Ovary (tissue), 9 donors: Measurements from ENCODE around the gene YJEFN3. TPM values are rescaled to one million over a fixed set of nuclear protein-coding genes. Genes with fewer than 3 reads are reported as not detected.

Experiments used
- DNase-seq, 5 donors: peaks; one replicate each; pipeline ENCODE4 v3.0.0-alpha.2; 2019 to 2020
- H3K27ac ChIP-seq, 2 donors: fragments of 200-600 bp; one replicate each; pipeline versions ENCODE4 v1.5.1 to v1.8.0; 2019 to 2022
- H3K27me3 ChIP-seq: fragments of 200-600 bp; one replicate; pipeline ENCODE4 v1.8.0; 2022
- H3K36me3 ChIP-seq: fragments of 200-600 bp; sonication (generic); one replicate; pipeline ENCODE4 v1.5.1; 2019
- H3K4me1 ChIP-seq: one replicate; pipeline ENCODE4 v1.8.1; 2013; ENCODE audit warnings: mild to moderate bottlenecking, moderate library complexity; ENCODE audit not compliant: insufficient read depth
- H3K4me3 ChIP-seq: fragments of 200-600 bp; sonication (generic); one replicate; pipeline ENCODE4 v1.5.1; 2017
- H3K9me3 ChIP-seq, 2 donors: fragments of 200-600 bp in 1 of 2; sonication (generic) in 1 of 2; one replicate each; pipeline versions ENCODE4 v1.5.1 to v1.8.1; 2013 to 2019; ENCODE audit warnings: mild to moderate bottlenecking in 1 of 2, moderate library complexity in 1 of 2
- EP300 ChIP-seq: sonication (generic); formaldehyde crosslinking; IDR thresholded peaks from one replicate; pipeline ENCODE4 v1.6.1; 2017; ENCODE audit warnings: antibody characterized with exemption
- POLR2A ChIP-seq: fragments of 450-650 bp; IDR thresholded peaks from one replicate; pipeline ENCODE4 v1.6.1; 2017; ENCODE audit warnings: antibody characterized with exemption, mild to moderate bottlenecking, moderate library complexity
- WGBS, 3 donors: extraction: QIAGEN DNeasy Blood & Tissue Kit in 1 of 3; methylation state at CpG; one replicate each; pipeline versions ENCODE4 v1.1.5 to v1.1.7; 2013 to 2017; 5-methylcytosine and 5-hydroxymethylcytosine counted together
- intact Hi-C, 4 donors: fragments of 100-400 bp; cut with DNase I; formaldehyde crosslinking; loops; one replicate each; pipeline versions ENCODE4 v1.11.0 to v1.15.1; 2022 to 2023
- polyA plus RNA-seq, 2 donors: library from polyadenylated mRNA; stranded (reverse); fragments of 200-250 nt in 1 of 2; fragments of 350-450 nt in 1 of 2; fragmentation: Illumina TruSeq in 1 of 2; extraction: RNeasy Lipid Tissue Mini Kit (QIAGEN cat#74804) in 1 of 2; gene quantifications; one replicate each; pipeline ENCODE4 v1.2.3, GENCODE V29; 2013 to 2014
- total RNA-seq, 7 donors: library from RNA; depleted of rRNA in 2 of 7; stranded (reverse); fragments of >200 nt in 2 of 7; fragmentation: NEBNext Ultra II Directional in 3 of 7; extraction: Animal tissue kit (Norgen Biotek cat#: 25700) in 3 of 7; gene quantifications; one replicate each; pipeline versions ENCODE4 v1.1.0 to v1.2.4, GENCODE V29; 2016 to 2023
- TF ChIP-seq, protein P1 (sequence below), 3 donors: fragments of 450-650 bp in 2 of 3; fragments of 200-600 bp in 1 of 3; IDR thresholded peaks; one replicate each; pipeline versions ENCODE4 v1.5.1 to v1.8.0; 2016 to 2022; ENCODE audit warnings: antibody characterized with exemption in 3 of 3, mild to moderate bottlenecking in 1 of 3
- donor health status: DM: no; HTN: no; CAD: no; lungs with moderate emphysema.
- donor health status: DM: no; HTN: no; CAD: no.
- donor health status: Bipolar disorder and iron deficiency.
- donor health status: DM: yes; HTN: yes; CAD: no.
- donor health status: DM: no; HTN: no; CAD: no.
- donor health status: DM: yes; HTN: yes; CAD: no.

The YJEFN3 gene
- total and polyA plus RNA-seq, 9 donors, result 2.0 to 5.0 (median 2.9) TPM

DNA sequence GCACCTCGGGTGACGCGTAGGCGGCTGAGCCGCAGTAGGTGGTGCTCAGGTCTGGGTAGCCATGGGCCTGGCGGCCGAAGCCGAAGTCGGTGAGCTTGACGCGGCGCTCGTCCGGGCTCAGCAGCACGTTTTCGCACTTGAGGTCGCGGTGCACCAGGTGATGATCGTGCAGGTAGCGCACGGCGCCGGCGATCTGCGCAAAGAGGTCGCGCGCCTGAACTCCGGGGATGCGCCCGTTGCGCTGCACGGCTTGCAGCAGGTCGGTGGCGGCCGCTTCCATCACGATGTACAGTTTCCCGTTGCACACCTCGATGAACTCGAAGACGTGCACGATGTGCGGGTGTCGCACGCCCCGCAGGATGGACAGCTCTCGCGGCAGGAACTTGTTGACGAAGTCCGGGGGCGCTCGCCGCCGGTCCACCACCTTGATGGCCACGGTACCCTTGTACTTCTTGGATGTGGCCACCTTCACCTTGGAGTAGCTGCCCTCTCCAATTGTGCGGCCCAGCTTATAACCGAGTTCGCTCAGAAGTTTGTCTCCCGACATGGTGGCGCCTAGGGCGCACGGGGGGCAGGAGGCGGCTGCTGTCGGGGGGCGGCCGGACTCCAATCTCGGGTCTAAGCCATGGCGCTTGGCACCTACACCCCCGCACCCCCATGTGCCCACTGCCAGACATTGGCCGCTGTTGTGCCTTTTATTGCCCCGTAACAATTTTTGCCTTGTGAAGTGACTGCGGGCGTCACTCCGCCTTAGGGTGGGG, 13.7 kb upstream of the YJEFN3 start, which contains the start of gene TSSK6:
TSS of gene TSSK6 (minus strand) at position 668 of the 761 bp plus-strand sequence. CDS start at position 547, 121 bp downstream.
- WGBS, 3 donors, result 80 to 83% (median 82%) methylated on average over 72 to 74 of the region's 74 CpGs
- Histone ChIP-seq H3K27ac (peak within 1 kb of the TSS in 1 of 2 donors; percentile 34), H3K4me3 (peak within 1 kb of the TSS; percentile 52), H3K27me3 (no peaks in the 10 kb centered on the region), H3K4me1 (peaks cover 7% of the 10 kb centered on the region), H3K9me3 (no peaks in the 10 kb centered on the region), H3K36me3 (no peaks in the 10 kb centered on the region)
- intact Hi-C loops, result no loop called here
- TF ChIP-seq EP300, result no peak
- TF ChIP-seq, protein P1, sequence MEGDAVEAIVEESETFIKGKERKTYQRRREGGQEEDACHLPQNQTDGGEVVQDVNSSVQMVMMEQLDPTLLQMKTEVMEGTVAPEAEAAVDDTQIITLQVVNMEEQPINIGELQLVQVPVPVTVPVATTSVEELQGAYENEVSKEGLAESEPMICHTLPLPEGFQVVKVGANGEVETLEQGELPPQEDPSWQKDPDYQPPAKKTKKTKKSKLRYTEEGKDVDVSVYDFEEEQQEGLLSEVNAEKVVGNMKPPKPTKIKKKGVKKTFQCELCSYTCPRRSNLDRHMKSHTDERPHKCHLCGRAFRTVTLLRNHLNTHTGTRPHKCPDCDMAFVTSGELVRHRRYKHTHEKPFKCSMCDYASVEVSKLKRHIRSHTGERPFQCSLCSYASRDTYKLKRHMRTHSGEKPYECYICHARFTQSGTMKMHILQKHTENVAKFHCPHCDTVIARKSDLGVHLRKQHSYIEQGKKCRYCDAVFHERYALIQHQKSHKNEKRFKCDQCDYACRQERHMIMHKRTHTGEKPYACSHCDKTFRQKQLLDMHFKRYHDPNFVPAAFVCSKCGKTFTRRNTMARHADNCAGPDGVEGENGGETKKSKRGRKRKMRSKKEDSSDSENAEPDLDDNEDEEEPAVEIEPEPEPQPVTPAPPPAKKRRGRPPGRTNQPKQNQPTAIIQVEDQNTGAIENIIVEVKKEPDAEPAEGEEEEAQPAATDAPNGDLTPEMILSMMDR (IDR thresholded peaks at IDR 0.05), result no peak
- peak; percentile 37 to 67 (median 61) for DNase-seq

DNA sequence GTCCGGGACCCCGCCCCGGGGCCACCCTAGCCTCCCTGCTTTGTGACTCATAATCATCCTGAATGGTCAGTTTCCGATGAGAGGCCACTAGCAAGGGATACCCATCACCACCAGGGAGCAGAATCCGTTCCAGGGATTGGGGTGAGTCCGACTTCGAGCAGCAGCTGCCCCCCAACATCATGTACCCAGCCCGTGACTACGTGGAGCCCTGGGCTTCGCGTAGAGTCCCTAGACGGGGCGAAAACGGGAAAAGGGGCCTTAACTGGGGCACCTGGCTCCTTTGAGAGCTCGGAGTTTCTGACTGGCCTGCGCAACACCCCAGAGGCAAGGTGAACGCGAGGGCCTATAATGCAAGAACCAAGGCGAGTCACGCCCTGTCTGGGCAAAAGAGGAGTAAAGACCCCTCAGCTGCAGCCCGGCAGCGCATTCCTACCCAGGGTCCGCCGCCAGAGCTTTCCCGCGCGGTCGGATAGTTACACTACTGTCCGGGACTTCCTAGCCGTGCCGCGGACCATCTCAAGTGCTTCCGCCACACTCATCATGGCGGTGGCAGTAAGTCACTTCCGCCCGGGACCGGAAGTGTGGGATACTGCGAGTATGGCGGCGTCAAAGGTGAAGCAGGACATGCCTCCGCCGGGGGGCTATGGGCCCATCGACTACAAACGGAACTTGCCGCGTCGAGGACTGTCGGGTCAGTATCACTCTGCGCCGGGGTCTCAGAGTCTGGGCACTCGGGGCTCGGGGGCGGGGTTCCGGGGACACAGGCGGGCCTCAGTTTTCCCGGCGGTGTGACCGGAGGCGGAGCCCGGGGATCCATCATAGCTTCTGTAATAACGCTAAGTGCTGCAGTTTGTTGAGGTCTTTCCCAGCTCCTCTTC, 12.8 kb upstream of the YJEFN3 start, which contains the start of gene NDUFA13:
TSS of gene NDUFA13 (plus strand) at position 584 of the 878 bp plus-strand sequence. CDS start at position 598, 14 bp downstream.
- Histone ChIP-seq H3K4me3 (peak within 1 kb of the TSS; percentile 52), H3K27ac (peak within 1 kb of the TSS in 1 of 2 donors; percentile 34), H3K9me3 (no peaks in the 10 kb centered on the region), H3K36me3 (no peaks in the 10 kb centered on the region), H3K27me3 (no peaks in the 10 kb centered on the region), H3K4me1 (peaks cover 7% of the 10 kb centered on the region)
- peak; percentile 89 to 97 (median 95) for DNase-seq
- peak; percentile 70 for TF ChIP-seq POLR2A
- TF ChIP-seq, protein P1 (IDR thresholded peaks at IDR 0.05), result peak in 2 of 3 donors; percentile 10 to 12
- TF ChIP-seq EP300, result no peak
- intact Hi-C loops, result no loop called here
- WGBS, 3 donors, result 4 to 9% (median 4%) methylated on average over 55 to 61 of the region's 61 CpGs

DNA sequence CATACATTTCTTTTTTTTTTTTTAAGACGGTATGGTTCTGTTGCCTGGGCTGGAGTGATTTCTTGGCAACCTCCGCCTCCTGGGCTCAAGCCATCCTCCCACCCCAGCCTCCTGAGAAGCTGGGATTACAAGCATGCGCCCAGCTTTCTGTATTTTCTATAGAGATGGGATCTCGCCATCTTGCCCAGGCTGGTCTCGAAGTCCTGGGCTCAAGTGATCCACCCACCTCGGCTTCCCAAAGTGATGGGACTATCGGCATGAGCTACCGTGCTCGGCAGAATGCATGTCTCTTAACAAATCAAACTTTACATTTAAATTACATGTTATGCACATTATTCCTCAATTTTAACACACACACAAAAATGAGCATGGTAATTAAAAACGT, 11.5 kb upstream of the YJEFN3 start:
- peaks cover 7% of the 10 kb centered on the region for H3K4me1 ChIP-seq
- TF ChIP-seq EP300 (no peak), POLR2A (no peak)
- TF ChIP-seq, protein P1 (IDR thresholded peaks at IDR 0.05), result no peak
- no peaks in the 10 kb centered on the region for H3K36me3 ChIP-seq
- no peak overlapping the region for H3K4me3 ChIP-seq
- intact Hi-C loops, result no loop called here
- no peaks in the 10 kb centered on the region for H3K9me3 ChIP-seq
- H3K27ac ChIP-seq, result no peak overlapping the region
- DNase-seq, result peak in 1 of 5 donors; percentile 19
- no peaks in the 10 kb centered on the region for H3K27me3 ChIP-seq
- 71 to 79% (median 76%) methylated on average over 10 of the region's 10 CpGs for WGBS, 3 donors

DNA sequence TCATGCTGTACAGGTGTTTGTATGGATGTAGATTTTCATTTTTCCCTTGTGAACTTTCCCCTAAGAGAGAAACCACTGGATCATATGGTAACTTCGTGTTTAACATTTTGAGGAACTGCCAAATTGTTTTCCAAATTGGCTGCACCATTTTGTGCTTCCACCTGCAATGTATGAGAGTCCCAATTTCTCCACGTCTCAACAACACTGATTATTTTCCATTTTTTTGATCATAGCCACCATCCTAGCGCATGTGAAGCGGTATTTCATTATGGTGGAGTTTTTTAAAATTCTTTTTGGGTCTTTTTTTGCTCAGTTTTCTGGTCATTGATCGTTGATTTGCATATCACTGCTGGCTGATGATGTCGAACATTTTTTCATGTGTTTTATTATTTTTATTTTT, 7.7 kb upstream of the YJEFN3 start:
- TF ChIP-seq POLR2A (no peak), EP300 (no peak)
- TF ChIP-seq, protein P1 (IDR thresholded peaks at IDR 0.05), result no peak
- Histone ChIP-seq H3K36me3 (no peaks in the 10 kb centered on the region), H3K4me3 (no peak overlapping the region), H3K4me1 (peaks cover 2% of the 10 kb centered on the region), H3K27ac (no peak overlapping the region), H3K27me3 (no peaks in the 10 kb centered on the region), H3K9me3 (no peaks in the 10 kb centered on the region)
- 70 to 74% (median 71%) methylated on average over 6 of the region's 6 CpGs for WGBS, 3 donors
- intact Hi-C loops, result no loop called here
- no peak for DNase-seq
